Suprapubic skin (tissue), 4 donors: ENCODE data around the gene STK10.

Source experiments
- CTCF ChIP-seq, 2 donors: fragments of 200-600 bp in 1 of 2; fragments of 450-650 bp in 1 of 2; sonication (generic) in 1 of 2; IDR thresholded peaks; one replicate each; pipeline ENCODE4 v1.5.1; 2016 to 2019; ENCODE audit warnings: antibody characterized with exemption in 2 of 2, mild to moderate bottlenecking in 1 of 2, moderate library complexity in 1 of 2
- EP300 ChIP-seq: sonication (generic); formaldehyde crosslinking; IDR thresholded peaks from one replicate; pipeline ENCODE4 v1.6.1; 2017; ENCODE audit warnings: antibody characterized with exemption
- POLR2A ChIP-seq, 2 donors: fragments of 450-650 bp; IDR thresholded peaks; one replicate each; pipeline ENCODE4 v1.6.1; 2017; ENCODE audit warnings: antibody characterized with exemption in 2 of 2, mild to moderate bottlenecking in 2 of 2, moderate library complexity in 2 of 2
- POLR2AphosphoS5 ChIP-seq, 3 donors: sonication (generic); formaldehyde crosslinking; IDR thresholded peaks; one replicate each; pipeline ENCODE4 v1.6.1; 2017; ENCODE audit warnings: antibody characterized with exemption in 3 of 3

- no peak for TF ChIP-seq POLR2AphosphoS5 (IDR thresholded peaks at IDR 0.05)
- TF ChIP-seq POLR2A (IDR thresholded peaks at IDR 0.05), result no peak
- TF ChIP-seq CTCF (IDR thresholded peaks at IDR 0.05), result no peak
- no peak for TF ChIP-seq EP300
These were observed 195.7 kb downstream of the STK10 start for GRCh38 chr5:171992305-171992704.
